Measurements from ENCODE around the gene VMAC. TPM values are rescaled to one million over a fixed set of nuclear protein-coding genes. Genes with fewer than 3 reads are reported as not detected.
A peak's percentile ranks its signal among the peaks of the same experiment; 100 is the strongest.

VMAC gene
- total RNA-seq, 1 donor from 2014 or later, result 2.5 TPM

DNA sequence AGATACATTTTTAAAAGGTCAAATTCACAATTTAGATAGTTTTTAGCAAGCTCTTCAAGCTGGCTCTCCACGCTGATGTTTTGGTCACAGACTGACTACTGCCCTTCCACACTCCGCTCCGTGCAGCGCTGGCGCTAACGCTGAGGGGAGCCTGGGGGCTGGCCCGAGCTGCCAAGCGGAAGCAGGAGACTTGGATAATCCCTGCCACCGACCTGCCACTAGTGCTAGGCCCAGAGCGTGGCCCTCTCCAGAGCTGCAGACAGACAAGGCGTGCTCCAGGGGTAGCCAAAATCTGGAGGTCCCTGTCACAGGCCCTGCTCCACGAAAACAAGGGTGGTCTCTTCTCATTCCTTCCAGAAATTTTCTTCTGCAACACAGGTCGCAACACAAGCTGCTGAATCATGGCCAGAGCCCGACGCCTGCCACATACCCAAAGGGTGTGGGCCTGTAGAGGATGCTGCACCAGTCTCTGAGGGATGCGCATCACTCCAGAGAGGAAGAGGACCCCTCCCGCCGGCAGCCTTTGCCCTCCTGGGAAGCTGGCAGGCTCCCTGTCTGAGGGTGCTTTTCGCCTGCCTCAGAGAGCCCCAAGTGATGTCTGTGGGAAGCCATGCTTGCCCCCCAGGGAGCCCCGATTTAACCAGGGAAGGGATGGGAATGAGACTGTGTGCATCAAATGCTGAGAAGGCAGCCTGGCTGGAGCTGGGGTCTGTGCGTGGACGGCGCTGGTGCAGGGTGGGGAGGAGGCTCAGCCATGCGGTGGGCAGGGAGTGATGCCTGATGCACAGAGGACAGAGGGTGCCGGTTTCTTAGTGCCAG is 31.0 kb downstream of the VMAC start:
- H3K36me3 ChIP-seq, result peaks cover 55% of the 10 kb centered on the region
- H3K4me1 ChIP-seq, result peaks cover 46% of the 10 kb centered on the region
- no peaks in the 10 kb centered on the region for H3K9me3 ChIP-seq (replicated peaks)
- no peak overlapping the region for H3K4me3 ChIP-seq
- H3K27me3 ChIP-seq (ENCODE audit: low read depth), result no peaks in the 10 kb centered on the region
- TF ChIP-seq, protein P1, sequence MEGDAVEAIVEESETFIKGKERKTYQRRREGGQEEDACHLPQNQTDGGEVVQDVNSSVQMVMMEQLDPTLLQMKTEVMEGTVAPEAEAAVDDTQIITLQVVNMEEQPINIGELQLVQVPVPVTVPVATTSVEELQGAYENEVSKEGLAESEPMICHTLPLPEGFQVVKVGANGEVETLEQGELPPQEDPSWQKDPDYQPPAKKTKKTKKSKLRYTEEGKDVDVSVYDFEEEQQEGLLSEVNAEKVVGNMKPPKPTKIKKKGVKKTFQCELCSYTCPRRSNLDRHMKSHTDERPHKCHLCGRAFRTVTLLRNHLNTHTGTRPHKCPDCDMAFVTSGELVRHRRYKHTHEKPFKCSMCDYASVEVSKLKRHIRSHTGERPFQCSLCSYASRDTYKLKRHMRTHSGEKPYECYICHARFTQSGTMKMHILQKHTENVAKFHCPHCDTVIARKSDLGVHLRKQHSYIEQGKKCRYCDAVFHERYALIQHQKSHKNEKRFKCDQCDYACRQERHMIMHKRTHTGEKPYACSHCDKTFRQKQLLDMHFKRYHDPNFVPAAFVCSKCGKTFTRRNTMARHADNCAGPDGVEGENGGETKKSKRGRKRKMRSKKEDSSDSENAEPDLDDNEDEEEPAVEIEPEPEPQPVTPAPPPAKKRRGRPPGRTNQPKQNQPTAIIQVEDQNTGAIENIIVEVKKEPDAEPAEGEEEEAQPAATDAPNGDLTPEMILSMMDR (IDR thresholded peaks at IDR 0.05; ENCODE audit: borderline replicate concordance), result no peak
- H3K27ac ChIP-seq (replicated peaks), result peak overlapping the region; percentile 60
- no peak for DNase-seq
- intact Hi-C loops (cut with micrococcal nuclease), result no loop called here

DNA sequence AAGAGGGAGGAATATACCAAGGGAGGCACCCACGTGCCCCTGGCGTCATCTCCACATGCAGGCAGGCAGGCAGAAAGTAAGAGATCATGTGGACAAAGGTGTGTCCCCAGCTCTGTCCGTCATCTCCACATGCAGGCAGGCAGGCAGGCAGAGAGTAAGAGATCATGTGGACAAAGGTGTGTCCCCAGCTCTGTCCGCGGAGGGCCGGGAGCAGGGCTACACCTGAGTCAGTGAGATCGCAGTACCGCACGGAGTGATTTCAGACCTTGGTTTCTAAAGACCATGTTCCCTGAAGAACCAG is 31.6 kb downstream of the VMAC start:
- TF ChIP-seq, protein P1 (IDR thresholded peaks at IDR 0.05; ENCODE audit: borderline replicate concordance), result no peak
- H3K4me3 ChIP-seq, result no peak overlapping the region
- peak overlapping the region; percentile 60 for H3K27ac ChIP-seq (replicated peaks)
- DNase-seq, result no peak
- no peaks in the 10 kb centered on the region for H3K27me3 ChIP-seq (ENCODE audit: low read depth)
- intact Hi-C loops (cut with micrococcal nuclease), result no loop called here
- peaks cover 55% of the 10 kb centered on the region for H3K36me3 ChIP-seq
- peaks cover 52% of the 10 kb centered on the region for H3K4me1 ChIP-seq
- no peaks in the 10 kb centered on the region for H3K9me3 ChIP-seq (replicated peaks)

DNA sequence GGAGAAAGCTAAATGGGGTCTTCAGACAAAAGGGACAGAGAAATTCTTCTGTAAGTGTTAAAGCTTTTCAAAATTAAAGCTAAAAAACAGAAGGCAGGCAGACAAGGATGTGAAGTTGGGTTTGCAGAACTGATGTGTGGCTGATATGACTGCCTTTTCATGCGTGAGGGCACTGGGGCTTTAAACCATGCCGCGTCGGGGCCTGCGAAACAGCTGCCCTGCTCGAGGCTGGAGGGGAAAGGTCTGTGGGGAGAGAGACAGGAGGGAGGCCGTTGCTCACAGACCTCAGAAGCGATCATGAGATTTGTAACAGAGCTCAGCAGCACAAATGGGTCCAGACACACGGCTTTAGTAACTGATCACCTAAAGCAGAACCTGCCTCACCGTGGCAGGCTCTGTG is 32.9 kb downstream of the VMAC start:
- Histone ChIP-seq H3K9me3 (replicated peaks) (no peaks in the 10 kb centered on the region), H3K27me3 (ENCODE audit: low read depth) (no peaks in the 10 kb centered on the region), H3K36me3 (peaks cover 46% of the 10 kb centered on the region), H3K4me1 (peaks cover 65% of the 10 kb centered on the region), H3K27ac (replicated peaks) (no peak overlapping the region), H3K4me3 (no peak overlapping the region)
- no peak for DNase-seq
- intact Hi-C loops (cut with micrococcal nuclease), result no loop called here
- TF ChIP-seq, protein P1 (IDR thresholded peaks at IDR 0.05; ENCODE audit: borderline replicate concordance), result no peak

DNA sequence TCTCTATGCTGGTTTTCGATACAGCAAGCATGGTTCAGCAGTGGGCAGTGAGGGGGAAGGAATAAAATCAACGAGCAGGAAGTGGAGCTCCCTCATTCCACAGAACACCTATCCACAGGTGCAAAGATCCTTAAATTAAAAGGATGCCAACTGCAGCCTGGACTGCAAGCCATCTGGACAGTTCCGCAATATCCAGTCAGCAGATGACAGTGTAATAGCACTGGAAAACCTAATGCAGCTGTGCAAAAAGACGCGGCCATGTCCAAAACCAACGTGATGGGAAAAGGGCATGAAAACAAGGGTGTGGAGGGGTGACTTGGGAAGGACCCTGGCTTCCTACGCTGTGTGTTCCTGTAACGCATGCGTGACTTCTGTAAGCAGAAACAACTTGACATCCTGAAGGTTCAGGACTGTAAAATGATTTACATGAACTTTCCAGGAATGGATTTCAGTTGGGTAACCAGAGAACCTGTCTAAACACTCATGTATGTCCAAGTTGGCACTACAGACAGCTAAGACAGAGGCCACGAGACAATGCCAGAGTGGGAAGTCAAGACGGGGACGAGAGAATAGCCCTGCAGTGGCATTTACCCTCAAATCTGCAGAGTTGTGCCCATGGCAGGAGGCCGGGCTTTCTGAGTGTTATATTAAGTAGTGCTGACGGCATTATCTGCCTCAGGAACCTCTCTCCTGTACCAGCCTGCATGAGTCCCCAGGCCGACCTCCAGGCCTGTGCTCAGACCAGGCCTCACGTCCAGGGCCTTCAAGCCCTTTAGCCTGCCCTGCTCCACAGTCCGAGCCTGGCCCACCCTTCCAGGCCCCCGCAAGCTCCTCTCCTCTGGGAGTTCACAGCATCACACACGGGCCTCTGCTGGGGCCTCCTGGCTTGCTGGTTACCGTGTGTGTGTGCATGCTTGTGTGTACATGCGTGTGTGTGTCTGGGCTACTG is 35.9 kb downstream of the VMAC start:
- peaks cover 33% of the 10 kb centered on the region for H3K36me3 ChIP-seq
- TF ChIP-seq, protein P1 (IDR thresholded peaks at IDR 0.05; ENCODE audit: borderline replicate concordance), result no peak
- no peak overlapping the region for H3K4me3 ChIP-seq
- peaks cover 55% of the 10 kb centered on the region for H3K4me1 ChIP-seq
- no peaks in the 10 kb centered on the region for H3K27me3 ChIP-seq (ENCODE audit: low read depth)
- no peak for DNase-seq
- intact Hi-C loops (cut with micrococcal nuclease), result no loop called here
- peak overlapping the region; percentile 72 for H3K27ac ChIP-seq (replicated peaks)
- H3K9me3 ChIP-seq (replicated peaks), result no peaks in the 10 kb centered on the region

DNA sequence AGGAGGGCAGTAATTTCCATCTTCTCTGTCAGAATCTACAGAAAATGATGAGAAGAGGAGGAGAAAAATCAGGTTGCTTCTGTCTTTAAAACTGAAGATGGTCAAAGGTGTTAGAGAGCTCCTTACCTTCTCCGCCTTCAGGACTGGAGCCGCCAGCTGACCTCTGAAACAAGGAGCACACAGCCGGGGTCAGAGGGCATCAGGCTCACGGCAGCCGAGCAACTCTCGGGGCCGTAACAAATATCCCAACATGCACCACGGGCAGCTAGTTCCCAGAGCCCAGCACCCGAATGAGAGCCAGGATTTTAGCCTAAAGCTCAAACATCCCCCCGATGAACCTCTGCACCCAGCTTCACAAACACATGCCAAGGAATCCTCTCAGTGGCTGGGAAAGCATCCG is 37.0 kb downstream of the VMAC start:
- peaks cover 26% of the 10 kb centered on the region for H3K36me3 ChIP-seq
- no peak overlapping the region for H3K27ac ChIP-seq (replicated peaks)
- intact Hi-C loops (cut with micrococcal nuclease), result no loop called here
- no peak overlapping the region for H3K4me3 ChIP-seq
- DNase-seq, result no peak
- TF ChIP-seq, protein P1 (IDR thresholded peaks at IDR 0.05; ENCODE audit: borderline replicate concordance), result no peak
- peaks cover 48% of the 10 kb centered on the region for H3K4me1 ChIP-seq
- H3K27me3 ChIP-seq (ENCODE audit: low read depth), result no peaks in the 10 kb centered on the region
- no peaks in the 10 kb centered on the region for H3K9me3 ChIP-seq (replicated peaks)

Data from left ventricle myocardium inferior (tissue), 1 donor.